GM19328 (cell line): ENCODE data around the gene MOG.
"Not testable (repeated sequence)": the region's sequence is repeated elsewhere in the genome, so short reads cannot be mapped to it uniquely, and the experiment has no call there.

Experiments used
- ATAC-seq: cut with Tn5 transposase; IDR thresholded peaks from one replicate; pipeline ENCODE4 v1.9.1; 2021; ENCODE audit warnings: mild to moderate bottlenecking, moderate library complexity; ENCODE audit not compliant: unreplicated experiment

The MOG gene

GRCh38 chr6:29637247-29637646 lies 19.6 kb upstream of the MOG start:
- ATAC-seq, result no peak

- no peak for ATAC-seq
These were observed 15.3 kb upstream of the MOG start for GRCh38 chr6:29641430-29642148.

- ATAC-seq, result no peak
These were observed 8.8 kb upstream of the MOG start for GRCh38 chr6:29647927-29648642.

- ATAC-seq, result peak; percentile 94
These were observed 6.9 kb upstream of the MOG start for GRCh38 chr6:29649701-29650673.

DNA sequence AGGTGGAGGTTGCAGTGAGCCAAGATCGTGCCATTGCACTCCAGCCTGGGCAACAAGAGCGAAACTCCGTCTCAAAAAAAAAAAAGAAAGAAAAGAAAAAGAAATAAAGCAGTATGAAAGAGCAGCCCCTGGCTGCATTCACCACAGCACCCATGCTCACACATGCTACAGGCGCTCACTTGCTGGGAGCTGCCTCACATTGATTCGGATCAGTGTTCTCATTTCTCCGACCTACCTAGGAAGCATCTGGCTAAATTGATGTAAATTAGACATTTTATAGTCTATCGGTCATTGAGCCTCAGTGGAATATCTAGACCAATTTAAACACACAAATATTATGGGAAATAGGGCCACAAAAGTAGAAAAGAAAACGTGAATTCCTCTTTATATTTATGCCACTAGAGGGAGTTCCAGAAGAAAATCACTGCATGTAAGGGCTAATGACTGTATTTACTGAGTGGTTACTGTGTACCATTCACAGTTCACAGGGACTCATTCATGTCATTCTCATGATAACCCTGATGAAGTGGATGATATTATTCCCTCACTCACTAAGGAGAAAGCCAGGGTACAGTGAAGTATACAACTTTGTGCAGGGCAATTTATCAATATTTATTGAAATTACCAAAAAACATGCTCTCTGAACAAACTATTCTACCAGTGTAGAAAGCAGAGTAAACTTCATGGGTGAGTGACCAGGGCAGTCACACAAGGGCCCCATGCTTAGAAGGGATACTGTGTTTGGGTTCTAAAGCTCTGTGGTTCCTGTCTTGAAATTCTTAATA lies 5.3 kb upstream of the MOG start:
- no peak for ATAC-seq

DNA sequence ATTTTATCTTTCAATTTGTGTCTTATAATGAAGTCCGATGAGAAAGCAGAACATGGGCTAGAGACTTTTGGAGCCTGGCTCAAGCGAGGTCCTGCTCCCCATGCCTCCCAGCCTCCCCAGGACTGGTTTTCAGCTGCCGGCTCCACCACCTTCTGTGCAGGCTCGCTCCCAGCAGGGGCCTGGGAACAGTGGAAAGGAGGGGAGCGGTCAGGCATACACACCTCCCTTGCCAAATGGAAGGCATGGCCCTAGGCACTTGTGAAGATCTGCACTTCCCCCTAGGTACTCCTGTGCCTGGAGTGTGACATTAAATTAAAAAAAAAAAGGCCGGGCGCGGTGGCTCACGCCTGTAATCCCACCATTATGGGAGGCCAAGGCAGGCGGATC lies 4.7 kb upstream of the MOG start:
- ATAC-seq, result no peak

GRCh38 chr6:29653452-29654038 lies 3.3 kb upstream of the MOG start:
- no peak for ATAC-seq

- ATAC-seq, result no peak
These were observed 1.2 kb upstream of the MOG start for GRCh38 chr6:29655658-29656057.

GRCh38 chr6:29656157-29656556 lies 735 bp upstream of the MOG start:
- ATAC-seq, result no peak

GRCh38 chr6:29661071-29661470 lies 4.2 kb downstream of the MOG start:
- ATAC-seq, result no peak

DNA sequence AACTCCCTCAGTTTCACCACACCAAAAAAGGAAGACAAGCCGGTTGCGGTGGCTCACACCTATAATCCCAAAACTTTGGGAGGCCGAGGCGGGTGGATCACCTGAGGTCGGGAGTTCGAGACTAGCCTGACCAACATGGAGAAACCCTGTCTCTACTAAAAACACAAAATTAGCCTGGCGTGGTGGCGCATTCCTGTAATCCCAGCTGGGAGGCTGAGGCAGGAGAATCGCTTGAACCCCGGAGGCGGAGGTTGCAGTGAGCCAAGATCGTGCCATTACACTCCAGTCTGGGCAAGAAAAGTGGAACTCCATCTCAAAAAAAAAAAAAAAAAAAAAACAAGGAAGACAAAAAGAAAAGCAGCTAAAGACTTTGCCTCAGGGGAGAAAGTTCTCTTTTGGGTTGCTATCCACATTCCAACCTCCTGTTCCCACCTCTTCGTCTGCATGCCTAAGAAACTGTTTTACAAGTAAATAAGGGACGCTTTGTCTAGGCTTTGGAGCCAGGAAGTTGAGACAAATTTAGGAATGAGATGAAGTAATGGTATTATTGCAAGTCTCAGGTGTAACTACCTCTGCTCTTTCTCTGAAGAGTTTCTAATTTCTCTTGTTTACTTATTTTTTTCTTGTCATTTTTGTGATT lies 4.7 kb downstream of the MOG start:
- not testable (repeated sequence) for ATAC-seq

DNA sequence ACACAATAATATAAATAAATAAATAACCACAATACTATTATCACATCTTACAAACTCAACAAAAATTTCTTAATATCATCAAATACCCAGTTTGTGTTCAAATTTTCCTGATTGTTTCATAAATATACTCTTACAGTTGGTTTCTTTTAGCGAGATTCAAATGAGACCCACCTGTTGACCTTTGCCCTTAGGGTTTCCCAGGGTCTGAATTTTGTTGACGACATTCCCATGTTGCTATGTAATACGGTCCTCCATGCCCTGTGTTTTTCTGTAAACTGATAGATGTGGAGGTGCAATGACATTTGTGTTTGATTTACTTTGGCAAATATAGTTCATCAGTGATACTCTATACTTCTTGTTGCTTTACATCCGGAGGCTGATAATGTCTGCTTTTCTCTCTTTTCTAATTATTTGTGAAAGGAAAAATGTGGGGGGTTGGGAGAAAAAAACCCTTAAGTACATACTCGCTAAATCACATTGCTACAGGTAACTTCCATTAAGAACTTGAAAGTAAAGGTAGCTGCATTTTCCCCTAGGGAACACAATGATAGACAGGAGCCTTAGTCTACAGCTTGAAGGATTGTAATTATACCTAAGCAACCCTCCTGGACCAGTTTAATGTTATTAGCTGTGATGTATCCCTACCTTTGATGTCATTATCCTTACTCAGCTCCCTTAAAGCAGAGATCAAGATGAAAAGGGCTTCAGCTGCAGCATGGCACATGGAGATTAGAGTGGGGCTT lies 6.6 kb downstream of the MOG start:
- ATAC-seq, result no peak

GRCh38 chr6:29665942-29666825 lies 9.3 kb downstream of the MOG start:
- ATAC-seq, result no peak

DNA sequence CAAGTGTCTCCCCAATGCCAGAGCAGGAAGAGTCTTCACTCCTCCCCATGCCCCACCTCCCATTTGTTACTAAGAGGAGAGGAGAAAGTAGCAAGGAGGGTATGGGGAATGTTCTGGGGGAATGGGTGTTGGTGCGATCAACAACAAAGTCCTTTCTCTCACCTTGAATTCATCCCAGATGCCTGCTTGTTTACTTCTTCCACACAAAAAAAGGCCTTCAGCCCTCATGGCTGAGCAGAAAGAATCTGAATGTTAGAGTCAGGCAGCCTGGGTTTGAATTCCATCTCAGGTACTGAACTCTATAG lies 9.9 kb downstream of the MOG start:
- no peak for ATAC-seq

DNA sequence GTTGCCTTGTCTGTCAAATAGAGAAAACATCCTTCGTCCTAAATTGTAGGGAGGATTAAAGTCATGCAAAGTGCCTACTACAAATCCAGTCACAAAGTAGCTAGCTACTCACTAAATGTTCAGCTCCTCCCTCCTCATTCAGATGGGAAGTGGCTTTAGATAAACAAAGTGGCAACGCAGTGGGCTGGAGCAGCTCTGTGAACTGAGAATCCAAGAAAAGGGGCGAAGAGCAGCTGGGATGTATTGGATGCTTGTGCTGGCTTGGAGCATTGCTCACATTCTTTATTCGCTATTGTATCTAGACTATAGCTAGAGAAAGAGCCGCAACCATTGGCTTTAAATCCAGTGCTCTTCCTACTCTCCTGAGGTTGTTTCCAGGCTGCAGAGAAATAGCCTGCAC lies 10.3 kb downstream of the MOG start:
- no peak for ATAC-seq

- no peak for ATAC-seq
These were observed 14.1 kb downstream of the MOG start for GRCh38 chr6:29671026-29671425.

- ATAC-seq, result not testable (repeated sequence)
These were observed 15.2 kb downstream of the MOG start for GRCh38 chr6:29672116-29672515.

DNA sequence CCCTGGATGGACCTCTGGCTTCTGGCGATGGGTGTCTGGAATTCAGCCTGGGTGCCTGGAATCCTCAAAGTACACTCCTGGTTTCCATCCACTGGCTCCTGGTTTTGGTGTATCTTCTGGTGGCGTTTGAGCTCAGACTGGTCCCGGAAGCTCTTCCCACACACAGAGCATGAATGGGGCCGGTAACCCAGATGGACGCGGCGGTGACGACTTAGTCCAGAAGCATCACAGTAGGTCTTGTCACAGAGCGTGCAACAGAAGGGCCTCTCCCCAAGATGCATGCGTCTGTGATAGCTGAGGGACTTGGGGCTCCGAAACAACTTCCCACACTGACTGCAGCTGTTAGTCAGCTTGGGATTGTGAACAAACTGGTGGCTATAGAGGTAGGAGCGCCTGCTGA lies 16.3 kb downstream of the MOG start:
- ATAC-seq, result no peak
